HFFc6 (cell line): ENCODE results near the gene JAM2. TPM values are rescaled to one million over a fixed set of nuclear protein-coding genes. Genes with fewer than 3 reads are reported as not detected.
"Not testable (repeated sequence)": the region's sequence is repeated elsewhere in the genome, so short reads cannot be mapped to it uniquely, and the experiment has no call there.

Experiments
- DNase-seq: peaks from one replicate; pipeline ENCODE4 v3.0.0-alpha.2; 2018
- H3K27ac Mint-ChIP-seq: 2 replicates; pipeline ENCODE4 v1.8.0; 2020; ENCODE audit warnings: mild to moderate bottlenecking, mixed read lengths
- H3K27me3 Mint-ChIP-seq: 2 replicates; pipeline ENCODE4 v1.8.0; 2021; ENCODE audit warnings: mild to moderate bottlenecking, moderate library complexity, mixed read lengths; ENCODE audit not compliant: insufficient read depth
- H3K36me3 Mint-ChIP-seq: 2 replicates; pipeline ENCODE4 v1.8.0; 2021; ENCODE audit warnings: low read depth, mixed read lengths
- H3K4me1 Mint-ChIP-seq: 2 replicates; pipeline ENCODE4 v1.8.0; 2020; ENCODE audit warnings: low read depth, mixed read lengths
- H3K4me3 Mint-ChIP-seq: 2 replicates; pipeline ENCODE4 v1.8.0; 2020; ENCODE audit warnings: mild to moderate bottlenecking, moderate library complexity, mixed read lengths
- H3K9me3 Mint-ChIP-seq: 2 replicates; pipeline ENCODE4 v1.8.0; 2020; ENCODE audit warnings: mild to moderate bottlenecking, mixed read lengths
- CTCF ChIP-seq: fragments of 200-600 bp; sonication (generic); IDR thresholded peaks from 2 replicates; pipeline ENCODE4 v1.5.0; 2021; ENCODE audit warnings: antibody characterized with exemption, mild to moderate bottlenecking
- total RNA-seq, 6 experiments: library from RNA; stranded (reverse); fragmentation: NEBNext Ultra II Directional; extraction: Animal tissue kit (Norgen Biotek cat#: 25700); gene quantifications; 2 replicates in 1 of 6; 3 replicates in 5 of 6; pipeline ENCODE4 v1.2.3, GENCODE V29; 2021

JAM2 gene
- total RNA-seq, 6 experiments from 2014 or later: 0.19 to 0.48 (median 0.31) TPM; not detected in 1

DNA sequence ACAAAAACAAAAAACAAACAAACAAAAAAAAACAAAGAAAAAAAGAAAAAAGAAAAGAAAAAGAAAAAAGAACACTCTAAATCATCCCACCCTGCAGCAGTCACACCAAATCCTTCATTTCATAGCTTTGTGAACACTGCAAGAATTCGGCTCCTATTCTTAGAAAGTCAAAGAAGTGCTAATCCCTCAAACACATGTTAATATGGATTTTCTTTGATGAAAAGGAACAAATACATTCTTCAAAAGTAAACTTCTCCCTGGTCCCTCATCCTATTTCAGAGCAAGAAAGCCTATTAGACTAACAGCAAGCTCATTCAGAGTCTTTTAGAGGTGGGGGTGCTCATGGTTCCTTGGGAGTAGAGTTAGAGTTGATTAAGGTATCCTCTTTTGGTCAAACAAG, 24.6 kb upstream of the JAM2 start:
- Mint-ChIP-seq H3K36me3 (no peaks in the 10 kb centered on the region), H3K9me3 (no peaks in the 10 kb centered on the region), H3K4me1 (no peaks in the 10 kb centered on the region), H3K27ac (no peak overlapping the region), H3K4me3 (no peak overlapping the region), H3K27me3 (peaks cover 15% of the 10 kb centered on the region)
- TF ChIP-seq CTCF: no peak
- no peak for DNase-seq

GRCh38 chr21:25615880-25616279, 23.2 kb upstream of the JAM2 start:
- Mint-ChIP-seq H3K4me1 (no peaks in the 10 kb centered on the region), H3K27ac (no peak overlapping the region), H3K36me3 (no peaks in the 10 kb centered on the region), H3K4me3 (no peak overlapping the region), H3K27me3 (peaks cover 19% of the 10 kb centered on the region), H3K9me3 (no peaks in the 10 kb centered on the region)
- DNase-seq: no peak
- TF ChIP-seq CTCF: no peak

DNA sequence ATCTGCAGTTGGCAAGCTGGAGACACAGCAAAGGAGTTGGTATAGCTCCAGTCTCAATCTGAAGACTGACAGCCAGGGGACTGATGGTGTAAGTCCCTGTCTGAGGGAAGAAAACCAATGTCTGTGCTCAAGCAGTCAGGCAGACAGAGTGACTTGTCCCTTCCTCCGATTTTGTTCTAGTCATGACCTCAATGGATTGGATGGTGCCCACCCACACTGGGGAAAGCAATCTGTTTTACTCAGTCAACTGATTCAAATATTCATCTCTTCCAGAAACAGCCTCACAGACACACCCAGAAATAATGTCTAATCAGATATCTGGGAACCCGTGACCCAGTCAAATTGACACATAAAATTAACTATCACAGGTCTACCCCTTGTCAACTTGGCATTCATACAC, 19.9 kb upstream of the JAM2 start:
- DNase-seq: no peak
- Mint-ChIP-seq H3K9me3 (no peaks in the 10 kb centered on the region), H3K27me3 (peaks cover 25% of the 10 kb centered on the region), H3K27ac (no peak overlapping the region), H3K36me3 (no peaks in the 10 kb centered on the region), H3K4me1 (no peaks in the 10 kb centered on the region), H3K4me3 (no peak overlapping the region)
- no peak for TF ChIP-seq CTCF

DNA sequence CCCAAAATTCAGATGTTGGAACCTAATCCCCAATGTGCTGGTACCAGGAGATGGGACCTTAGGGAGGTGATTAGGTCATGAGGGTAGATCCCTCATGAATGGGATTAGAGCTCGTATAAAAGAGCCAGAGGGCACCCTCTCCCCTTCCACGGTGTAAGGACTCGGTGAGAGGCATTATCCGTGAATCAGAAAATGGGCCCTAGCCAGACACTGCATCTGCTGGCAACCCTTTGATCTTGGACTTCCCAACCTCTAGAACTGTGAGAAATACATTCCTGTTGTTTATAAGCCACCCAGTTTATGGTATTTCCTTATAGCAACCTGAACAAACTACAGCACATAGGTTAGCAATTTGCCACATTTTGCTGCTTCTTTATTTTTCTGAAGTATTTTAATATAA, 14.5 kb upstream of the JAM2 start:
- Mint-ChIP-seq H3K4me3 (no peak overlapping the region), H3K27me3 (peaks cover 12% of the 10 kb centered on the region), H3K27ac (no peak overlapping the region), H3K4me1 (no peaks in the 10 kb centered on the region), H3K9me3 (no peaks in the 10 kb centered on the region), H3K36me3 (no peaks in the 10 kb centered on the region)
- DNase-seq: no peak
- no peak for TF ChIP-seq CTCF

DNA sequence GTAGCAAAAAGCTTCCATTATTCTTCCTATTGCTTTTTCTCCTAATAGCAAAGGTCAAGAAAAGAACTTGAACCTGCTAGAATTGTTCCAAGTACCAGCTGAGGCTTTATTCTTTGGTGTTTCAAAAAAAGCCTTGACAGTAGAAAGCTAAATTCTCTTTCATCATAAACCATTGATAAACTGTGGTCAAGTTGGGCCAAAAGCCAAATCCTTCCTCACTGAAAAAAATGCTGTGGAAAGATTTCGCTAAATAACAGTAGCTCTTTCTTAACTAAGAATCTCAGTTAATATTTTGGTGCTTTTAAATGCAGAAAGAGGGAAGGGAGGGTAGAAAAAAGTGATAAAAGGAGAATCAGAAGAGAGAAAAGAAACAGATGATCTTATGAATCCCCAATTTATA, 14.0 kb upstream of the JAM2 start:
- DNase-seq: no peak
- Mint-ChIP-seq H3K27me3 (peaks cover 14% of the 10 kb centered on the region), H3K36me3 (no peaks in the 10 kb centered on the region), H3K4me3 (no peak overlapping the region), H3K9me3 (no peaks in the 10 kb centered on the region), H3K4me1 (no peaks in the 10 kb centered on the region), H3K27ac (no peak overlapping the region)
- no peak for TF ChIP-seq CTCF

GRCh38 chr21:25625776-25626555, 13.1 kb upstream of the JAM2 start:
- not testable (repeated sequence) for H3K4me3 Mint-ChIP-seq, H3K4me1 Mint-ChIP-seq, H3K27ac Mint-ChIP-seq, H3K9me3 Mint-ChIP-seq, DNase-seq, H3K27me3 Mint-ChIP-seq, H3K36me3 Mint-ChIP-seq
